ENCODE results near the gene IFFO2. TPM values are rescaled to one million over a fixed set of nuclear protein-coding genes. Genes with fewer than 3 reads are reported as not detected.

IFFO2 gene
- total and polyA plus RNA-seq, 2 of the 8 experiments (the other 6 are each of a cell fraction or from before 2014, with no cell fraction given): 6.6 to 10.4 TPM

DNA sequence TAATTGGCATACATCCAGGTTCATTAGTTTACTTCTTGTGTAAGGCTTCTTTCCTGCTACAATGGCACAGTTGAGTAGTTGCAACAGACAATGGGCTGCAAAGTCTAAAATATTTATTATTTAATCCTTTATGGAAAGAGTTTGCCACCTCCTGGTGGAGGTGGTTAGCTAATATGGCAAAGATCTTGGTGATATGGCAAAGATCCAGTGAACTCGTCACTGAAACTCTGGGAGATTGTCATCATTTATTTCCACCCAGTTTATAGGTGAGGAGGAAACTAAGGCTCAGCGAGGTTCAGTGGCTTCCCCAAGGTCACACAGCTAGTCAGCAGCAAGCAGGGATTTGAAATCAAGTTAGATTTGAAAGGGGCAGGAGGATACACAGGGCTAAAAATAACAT is 16.1 kb upstream of the IFFO2 start:
- H3K4me1 ChIP-seq (replicated peaks in 1 of 4; ENCODE audit: control insufficient read depth in 3 of 4, insufficient read depth in 4 of 4, low read length in 3 of 4): no peaks in the 10 kb centered on the region
- H2BK15ac ChIP-seq (ENCODE audit: low read length): no peak overlapping the region
- H2AFZ ChIP-seq (ENCODE audit: low read length): no peak overlapping the region
- ChIA-PET CTCF (ENCODE audit: partially characterized antibody) (interaction anchor here (0.6 to 2.6 kb wide), 18 partner anchors 8 to 783 kb away, joined by 3 to 13 read pairs (median 4); no protein-coding TSS in a partner anchor), POLR2A (ENCODE audit: partially characterized antibody) (interaction anchor here (1.3 kb wide), 2 partner anchors 9 to 15 kb away, joined by 4 to 8 read pairs; partner anchors contain the start of gene IFFO2)
- H2BK20ac ChIP-seq (ENCODE audit: low read length): no peak overlapping the region
- no peak overlapping the region for H4K5ac ChIP-seq (ENCODE audit: insufficient read length, low read depth, low read length)
- H3K14ac ChIP-seq (ENCODE audit: insufficient read length): no peak overlapping the region
- H3K4me2 ChIP-seq (ENCODE audit: insufficient read depth in 1 of 2, low read depth in 2 of 2, low read length in 2 of 2): no peak overlapping the region
- TF ChIP-seq, protein P1, sequence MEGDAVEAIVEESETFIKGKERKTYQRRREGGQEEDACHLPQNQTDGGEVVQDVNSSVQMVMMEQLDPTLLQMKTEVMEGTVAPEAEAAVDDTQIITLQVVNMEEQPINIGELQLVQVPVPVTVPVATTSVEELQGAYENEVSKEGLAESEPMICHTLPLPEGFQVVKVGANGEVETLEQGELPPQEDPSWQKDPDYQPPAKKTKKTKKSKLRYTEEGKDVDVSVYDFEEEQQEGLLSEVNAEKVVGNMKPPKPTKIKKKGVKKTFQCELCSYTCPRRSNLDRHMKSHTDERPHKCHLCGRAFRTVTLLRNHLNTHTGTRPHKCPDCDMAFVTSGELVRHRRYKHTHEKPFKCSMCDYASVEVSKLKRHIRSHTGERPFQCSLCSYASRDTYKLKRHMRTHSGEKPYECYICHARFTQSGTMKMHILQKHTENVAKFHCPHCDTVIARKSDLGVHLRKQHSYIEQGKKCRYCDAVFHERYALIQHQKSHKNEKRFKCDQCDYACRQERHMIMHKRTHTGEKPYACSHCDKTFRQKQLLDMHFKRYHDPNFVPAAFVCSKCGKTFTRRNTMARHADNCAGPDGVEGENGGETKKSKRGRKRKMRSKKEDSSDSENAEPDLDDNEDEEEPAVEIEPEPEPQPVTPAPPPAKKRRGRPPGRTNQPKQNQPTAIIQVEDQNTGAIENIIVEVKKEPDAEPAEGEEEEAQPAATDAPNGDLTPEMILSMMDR (IDR thresholded peaks at IDR 0.05; ENCODE audit: control extremely low read depth in 1 of 3, insufficient read depth in 1 of 3, low read depth in 1 of 3, low read length in 3 of 3): 0 out of 4 replicates have a peak, but pooled peaks of 1 of the 3 experiments have one; percentile 21
- TF ChIP-seq EGR1 (IDR thresholded peaks at IDR 0.05; ENCODE audit: borderline replicate concordance, low read depth, low read length): no peak
- TF ChIP-seq RAD21 (IDR thresholded peaks at IDR 0.05 in 1 of 2, conservative IDR thresholded peaks at IDR 0.05 in 1 of 2; ENCODE audit: low read depth in 2 of 2, low read length in 2 of 2): peak in 1 of 2 experiments; percentile 22; a peak in 2 of 4 replicates
- no peak overlapping the region for H3K4ac ChIP-seq (replicated peaks; ENCODE audit: insufficient read length, low read depth, low read length)
- H4K91ac ChIP-seq (replicated peaks; ENCODE audit: insufficient read length, low read length): no peak overlapping the region
- H2AK5ac ChIP-seq (ENCODE audit: low read depth, low read length): no peak overlapping the region
- H3K23me2 ChIP-seq (ENCODE audit: low read depth, low read length): no peaks in the 10 kb centered on the region
- no peak overlapping the region for H2BK5ac ChIP-seq (ENCODE audit: low read depth, low read length)
- no peaks in the 10 kb centered on the region for H3K27me3 ChIP-seq (replicated peaks in 1 of 4; ENCODE audit: control insufficient read depth in 3 of 4, extremely low read depth in 1 of 4, insufficient read depth in 3 of 4, low read length in 3 of 4)
- no peak overlapping the region for H2BK12ac ChIP-seq (ENCODE audit: low read depth, low read length)
- H3K4me3 ChIP-seq (ENCODE audit: extremely low read depth in 1 of 4, insufficient read depth in 2 of 4, low read depth in 3 of 4, low read length in 4 of 4): no peak overlapping the region
- H3K56ac ChIP-seq (replicated peaks; ENCODE audit: insufficient read length, low read depth, low read length): no peak overlapping the region
- no peaks in the 10 kb centered on the region for H3K9me3 ChIP-seq (ENCODE audit: insufficient read depth in 2 of 2, low read depth in 1 of 2, low read length in 1 of 2)
- H4K20me1 ChIP-seq (replicated peaks in 1 of 2; ENCODE audit: control insufficient read depth in 1 of 2, insufficient read depth in 2 of 2, low read length in 2 of 2): no peaks in the 10 kb centered on the region
- DNase-seq (ENCODE audit: low read depth in 1 of 2, low spot score in 2 of 2) (no peak), FAIRE-seq (no peak)
- no peak overlapping the region; the same call in 1 of the 2 replicates for H3K18ac ChIP-seq (ENCODE audit: extremely low read depth, low read length)
- H3K79me1 ChIP-seq (ENCODE audit: low read depth, low read length): no peaks in the 10 kb centered on the region
- WGBS, 2 experiments (ENCODE audit: extremely low coverage in 1 of 2, insufficient coverage in 1 of 2, insufficient read length in 1 of 2, insufficient replicate concordance in 2 of 2, low coverage in 1 of 2, low lambda C conversion rate in 2 of 2, missing lambda C conversion rate in 1 of 2): 93% methylated on average over 2 of the region's 2 CpGs; no CpG with 5 or more reads in 1 of the 2 experiments
- H3K9ac ChIP-seq (replicated peaks in 1 of 4; ENCODE audit: extremely low read depth in 1 of 4, low read depth in 3 of 4, low read length in 3 of 4): no peak overlapping the region
- no peak overlapping the region for H4K8ac ChIP-seq (ENCODE audit: extremely low read depth, insufficient read depth, low read length)
- no peak overlapping the region for H3K23ac ChIP-seq (ENCODE audit: insufficient read length)
- no peak overlapping the region for H3K27ac ChIP-seq (ENCODE audit: low read depth, low read length)
- no peaks in the 10 kb centered on the region for H3K79me2 ChIP-seq (ENCODE audit: control insufficient read depth in 1 of 2, insufficient read depth in 2 of 2, low read length in 2 of 2)
- no peaks in the 10 kb centered on the region for H3K36me3 ChIP-seq (ENCODE audit: control insufficient read depth in 2 of 4, insufficient read depth in 4 of 4, low read length in 3 of 4)
- H2BK120ac ChIP-seq (replicated peaks; ENCODE audit: low read depth, low read length): no peak overlapping the region
